Sigmoid colon (tissue), 7 donors: ENCODE data around the gene LRRC45. TPM values are rescaled to one million over a fixed set of nuclear protein-coding genes. Genes with fewer than 3 reads are reported as not detected.

Experiments used
- DNase-seq: peaks from one replicate; pipeline ENCODE4 v3.0.0-alpha.2; 2019
- H3K27ac ChIP-seq, 4 donors: fragments of 200-600 bp; sonication (generic); one replicate each; pipeline ENCODE4 v1.5.1; 2016 to 2019; ENCODE audit warnings: mild to moderate bottlenecking in 1 of 4
- H3K27me3 ChIP-seq, 3 donors: fragments of 200-600 bp; sonication (generic); one replicate each; pipeline ENCODE4 v1.5.1; 2019; ENCODE audit warnings: mild to moderate bottlenecking in 1 of 3
- H3K36me3 ChIP-seq, 4 donors: fragments of 200-600 bp; sonication (generic); one replicate each; pipeline ENCODE4 v1.5.1; 2016 to 2019
- H3K4me1 ChIP-seq, 4 donors: fragments of 200-600 bp; sonication (generic); one replicate each; pipeline ENCODE4 v1.5.1; 2017 to 2019
- H3K4me3 ChIP-seq, 4 donors: fragments of 200-600 bp; sonication (generic); one replicate each; pipeline ENCODE4 v1.5.1; 2017 to 2019; ENCODE audit warnings: mild to moderate bottlenecking in 2 of 4, moderate library complexity in 1 of 4
- H3K9me3 ChIP-seq, 4 donors: fragments of 200-600 bp in 3 of 4; sonication (generic) in 3 of 4; one replicate each; pipeline versions ENCODE4 v1.5.1 to v1.6.1; 2013 to 2019
- EP300 ChIP-seq, 4 donors: sonication (generic); formaldehyde crosslinking; IDR thresholded peaks; one replicate each; pipeline ENCODE4 v1.6.1; 2017; ENCODE audit warnings: antibody characterized with exemption in 4 of 4
- POLR2A ChIP-seq, 2 donors: fragments of 450-650 bp; IDR thresholded peaks; one replicate each; pipeline ENCODE4 v1.6.1; 2016; ENCODE audit warnings: antibody characterized with exemption in 2 of 2, mild to moderate bottlenecking in 2 of 2, moderate library complexity in 2 of 2
- POLR2AphosphoS5 ChIP-seq, 4 donors: sonication (generic); formaldehyde crosslinking; IDR thresholded peaks; one replicate each; pipeline ENCODE4 v1.6.1; 2017; ENCODE audit warnings: antibody characterized with exemption in 4 of 4
- WGBS, 2 donors: extraction: QIAGEN DNeasy Blood & Tissue Kit; methylation state at CpG; one replicate each; pipeline ENCODE4 v1.1.7; 2013; 5-methylcytosine and 5-hydroxymethylcytosine counted together
- intact Hi-C: fragments of 100-400 bp; cut with DNase I; formaldehyde crosslinking; loops from one replicate; pipeline ENCODE4 v1.15.1; 2023
- polyA plus RNA-seq, 3 donors: library from polyadenylated mRNA; stranded (reverse); fragments of 200-250 nt; gene quantifications; one replicate each; pipeline ENCODE4 v1.2.3, GENCODE V29; 2013
- total RNA-seq, 4 donors: library from RNA; depleted of rRNA; stranded (reverse); fragments of >200 nt; gene quantifications; one replicate each; pipeline ENCODE4 v1.1.0, GENCODE V29; 2016
- TF ChIP-seq, protein P1 (sequence below), 4 experiments: fragments of 450-650 bp in 3 of 4; fragments of 200-600 bp in 1 of 4; IDR thresholded peaks; one replicate each; pipeline ENCODE4 v1.5.1; 2016 to 2019; ENCODE audit warnings: antibody characterized with exemption in 4 of 4, mild to moderate bottlenecking in 3 of 4, moderate library complexity in 2 of 4
- donor health status: healthy with polysubstance abuse.
- donor health status: Bipolar disorder and iron deficiency.
- donor health status: healthy.

LRRC45 gene
- total RNA-seq (1 to 10 TPM; 5.3 to 8.8 (median 6.9) TPM), polyA plus RNA-seq (10 to 100 TPM in 1 of 3 donors, 1 to 10 TPM in 2; 6.6 to 28.6 (median 6.7) TPM)

DNA sequence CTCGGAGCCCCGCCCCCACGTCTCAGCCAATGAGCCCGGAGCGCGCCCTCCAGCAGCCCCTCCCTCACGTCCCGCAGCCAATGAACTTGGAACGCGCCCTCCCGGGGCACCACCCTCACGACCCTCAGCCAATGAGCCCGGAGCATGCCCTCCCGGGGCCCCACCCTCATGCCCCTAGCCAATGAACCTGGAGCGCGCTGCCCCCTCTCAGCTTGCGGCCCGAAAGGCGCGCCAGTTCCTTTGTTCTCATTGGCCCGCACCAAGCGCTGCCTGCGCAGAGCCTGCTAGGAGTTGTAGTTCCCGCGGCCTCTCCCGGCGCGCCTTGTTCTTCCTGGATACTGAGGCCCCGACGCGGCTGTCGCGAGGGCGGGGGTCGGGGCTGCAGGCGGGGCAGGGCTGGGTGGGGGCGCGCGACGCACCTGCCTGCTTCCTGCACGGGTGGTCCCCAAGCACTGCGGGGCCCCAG lies at the start of gene LRRC45:
TSS of gene LRRC45 (plus strand) at position 325 of the 466 bp plus-strand sequence. CDS start 339 bp downstream, outside the sequence.
- peaks cover 0 to 10% (median 0%) of the 10 kb centered on the region in 4 donors for H3K36me3 ChIP-seq
- H3K27me3 ChIP-seq, result no peaks in the 10 kb centered on the region
- H3K9me3 ChIP-seq, result no peaks in the 10 kb centered on the region
- no peak for TF ChIP-seq EP300 (IDR thresholded peaks at IDR 0.05)
- TF ChIP-seq, protein P1, sequence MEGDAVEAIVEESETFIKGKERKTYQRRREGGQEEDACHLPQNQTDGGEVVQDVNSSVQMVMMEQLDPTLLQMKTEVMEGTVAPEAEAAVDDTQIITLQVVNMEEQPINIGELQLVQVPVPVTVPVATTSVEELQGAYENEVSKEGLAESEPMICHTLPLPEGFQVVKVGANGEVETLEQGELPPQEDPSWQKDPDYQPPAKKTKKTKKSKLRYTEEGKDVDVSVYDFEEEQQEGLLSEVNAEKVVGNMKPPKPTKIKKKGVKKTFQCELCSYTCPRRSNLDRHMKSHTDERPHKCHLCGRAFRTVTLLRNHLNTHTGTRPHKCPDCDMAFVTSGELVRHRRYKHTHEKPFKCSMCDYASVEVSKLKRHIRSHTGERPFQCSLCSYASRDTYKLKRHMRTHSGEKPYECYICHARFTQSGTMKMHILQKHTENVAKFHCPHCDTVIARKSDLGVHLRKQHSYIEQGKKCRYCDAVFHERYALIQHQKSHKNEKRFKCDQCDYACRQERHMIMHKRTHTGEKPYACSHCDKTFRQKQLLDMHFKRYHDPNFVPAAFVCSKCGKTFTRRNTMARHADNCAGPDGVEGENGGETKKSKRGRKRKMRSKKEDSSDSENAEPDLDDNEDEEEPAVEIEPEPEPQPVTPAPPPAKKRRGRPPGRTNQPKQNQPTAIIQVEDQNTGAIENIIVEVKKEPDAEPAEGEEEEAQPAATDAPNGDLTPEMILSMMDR (IDR thresholded peaks at IDR 0.05), result no peak
- no peak for TF ChIP-seq POLR2AphosphoS5 (IDR thresholded peaks at IDR 0.05)
- TF ChIP-seq POLR2A (IDR thresholded peaks at IDR 0.05), result no peak
- intact Hi-C loops, result loop anchor here (5.0 kb wide), 1 partner anchor 46 kb away; the partner anchor contains the start of gene ASPSCR1
- H3K4me3 ChIP-seq, result peak within 1 kb of the TSS; percentile 66 to 98 (median 86)
- WGBS, 2 donors, result 0 to 1% methylated on average over 42 of the region's 42 CpGs
- DNase-seq, result peak; percentile 100
- peak within 1 kb of the TSS; percentile 75 to 84 (median 80) for H3K27ac ChIP-seq
- peaks cover 0 to 40% (median 32%) of the 10 kb centered on the region in 4 donors for H3K4me1 ChIP-seq

DNA sequence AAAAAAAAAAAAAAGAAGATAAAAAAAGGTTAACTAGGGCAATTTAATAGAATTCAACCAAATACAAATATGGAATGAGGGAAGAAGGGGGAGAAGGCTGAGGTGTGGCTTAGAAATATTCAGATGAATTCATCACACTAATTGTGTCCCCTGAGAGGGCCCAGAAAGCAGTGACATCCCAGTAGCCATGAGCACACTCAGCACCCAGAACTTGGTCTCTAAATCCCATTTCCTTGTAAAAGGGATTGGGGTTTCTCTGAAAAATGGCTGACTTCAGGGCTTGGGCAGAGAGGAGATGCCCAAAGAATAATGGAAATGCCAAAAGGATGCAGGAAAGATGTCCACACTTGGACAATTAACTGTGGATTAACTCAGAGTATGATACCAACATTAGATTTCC lies 49.7 kb upstream of the LRRC45 start:
- intact Hi-C loops, result no loop called here
- Histone ChIP-seq H3K27me3 (no peaks in the 10 kb centered on the region), H3K27ac (no peak overlapping the region), H3K4me3 (no peak overlapping the region), H3K4me1 (peaks cover 0 to 19% (median 15%) of the 10 kb centered on the region in 4 donors), H3K36me3 (no peaks in the 10 kb centered on the region), H3K9me3 (no peaks in the 10 kb centered on the region)
- TF ChIP-seq, protein P1 (IDR thresholded peaks at IDR 0.05), result no peak
- TF ChIP-seq POLR2AphosphoS5 (IDR thresholded peaks at IDR 0.05) (no peak), EP300 (IDR thresholded peaks at IDR 0.05) (no peak), POLR2A (IDR thresholded peaks at IDR 0.05) (no peak)
- DNase-seq, result no peak

DNA sequence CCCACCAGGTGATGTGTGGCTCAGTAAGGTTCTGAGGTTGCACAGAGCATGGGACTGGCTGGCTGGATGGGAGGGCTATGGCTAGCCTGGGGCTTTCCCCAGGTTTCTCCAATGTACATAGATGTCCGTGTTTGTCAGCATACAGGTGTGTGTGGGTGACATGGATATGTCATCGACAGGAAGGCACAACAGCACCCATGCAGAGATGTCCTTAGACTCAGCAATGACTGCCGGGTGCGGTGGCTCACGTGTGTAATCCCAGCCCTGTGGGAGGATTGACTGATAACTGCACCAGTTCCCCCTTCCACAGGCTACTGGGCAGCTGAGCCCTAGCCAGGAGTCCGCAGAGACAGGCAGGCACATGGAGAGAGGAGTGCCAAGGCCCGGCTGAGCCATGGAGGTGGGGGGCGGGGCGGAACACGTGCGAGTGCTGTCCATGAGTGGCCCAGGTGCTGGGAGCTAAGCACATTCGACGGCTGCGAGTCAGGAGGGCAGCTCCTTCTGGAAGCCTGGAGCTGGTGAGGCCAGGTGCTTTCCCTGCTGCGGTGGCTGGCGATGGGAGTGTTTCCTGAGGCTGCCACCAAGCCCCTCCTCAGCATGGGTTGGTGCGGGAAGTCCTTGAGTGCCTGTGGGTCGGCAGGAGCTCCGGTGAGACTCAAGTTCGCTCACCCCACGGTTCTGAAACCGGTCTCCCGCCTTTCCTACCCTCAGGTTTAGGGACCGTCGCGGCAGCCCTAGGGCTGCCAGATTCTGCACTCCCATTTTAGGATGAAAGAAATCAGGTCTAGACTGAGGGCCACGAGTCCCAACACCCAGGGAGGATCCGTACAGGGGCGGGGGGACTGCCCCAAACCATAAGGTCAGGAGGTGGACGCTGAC lies 46.5 kb upstream of the LRRC45 start:
- H3K4me1 ChIP-seq, result peaks cover 0 to 20% (median 18%) of the 10 kb centered on the region in 4 donors
- peak overlapping the region; percentile 90 to 94 (median 91) for H3K27ac ChIP-seq
- intact Hi-C loops, result loop anchor here (5.0 kb wide), 1 partner anchor 46 kb away; the partner anchor contains the start of genes CENPX and LRRC45
- H3K36me3 ChIP-seq, result peaks cover 0 to 25% (median 5%) of the 10 kb centered on the region in 4 donors
- no peaks in the 10 kb centered on the region for H3K27me3 ChIP-seq
- WGBS, 2 donors, result 25 to 28% methylated on average over 30 of the region's 30 CpGs
- H3K4me3 ChIP-seq, result peak overlapping the region; percentile 68 to 97 (median 86)
- DNase-seq, result no peak
- H3K9me3 ChIP-seq, result no peaks in the 10 kb centered on the region
- no peak for TF ChIP-seq POLR2AphosphoS5 (IDR thresholded peaks at IDR 0.05)

DNA sequence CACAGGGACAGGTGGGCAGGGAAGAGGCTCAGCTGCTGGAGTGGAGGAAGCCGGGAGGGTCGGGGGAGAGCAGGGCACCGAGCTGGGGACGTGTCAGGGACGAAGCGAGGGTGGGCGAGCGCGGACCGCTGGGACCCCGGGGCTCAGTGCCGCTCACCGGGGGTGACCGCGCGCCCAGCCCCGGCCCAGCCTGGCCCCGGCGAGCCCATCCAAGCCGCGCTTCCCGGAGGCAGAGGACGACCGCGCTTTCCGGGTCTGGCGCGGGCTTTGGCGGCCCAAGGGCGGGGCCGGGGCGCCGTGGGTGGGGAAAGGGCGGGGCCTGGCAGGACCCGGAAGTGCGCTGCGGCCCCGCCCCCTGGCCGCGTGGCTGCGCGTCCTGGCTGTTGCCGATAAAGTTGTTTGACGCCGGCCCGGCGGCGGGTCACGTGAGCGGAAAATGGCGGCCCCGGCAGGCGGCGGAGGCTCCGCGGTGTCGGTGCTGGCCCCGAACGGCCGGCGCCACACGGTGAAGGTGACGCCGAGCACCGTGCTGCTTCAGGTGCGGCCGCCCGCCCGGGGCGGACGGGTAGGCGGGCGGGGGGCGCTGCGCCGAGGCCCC lies 45.8 kb upstream of the LRRC45 start, which contains the start of gene ASPSCR1:
TSS of gene ASPSCR1 (plus strand) at position 419 of the 598 bp plus-strand sequence. CDS start at position 437, 18 bp downstream.
- no peaks in the 10 kb centered on the region for H3K27me3 ChIP-seq
- 0% methylated on average over 76 of the region's 76 CpGs for WGBS, 2 donors

More for the DNA sequence above, 45.8 kb upstream of the LRRC45 start, which contains the start of gene ASPSCR1:
- Histone ChIP-seq H3K36me3 (peaks cover 0 to 30% (median 5%) of the 10 kb centered on the region in 4 donors), H3K4me3 (peak within 1 kb of the TSS; percentile 68 to 97 (median 86)), H3K27ac (peak within 1 kb of the TSS; percentile 90 to 94 (median 91)), H3K4me1 (peaks cover 0 to 20% (median 18%) of the 10 kb centered on the region in 4 donors), H3K9me3 (no peaks in the 10 kb centered on the region)
- DNase-seq, result peak; percentile 96
- TF ChIP-seq POLR2AphosphoS5 (IDR thresholded peaks at IDR 0.05), result peak; percentile 78 to 86 (median 82)
- TF ChIP-seq, protein P1 (IDR thresholded peaks at IDR 0.05), result no peak
- peak in 1 of 2 donors; percentile 23 for TF ChIP-seq POLR2A (IDR thresholded peaks at IDR 0.05)
- intact Hi-C loops, result loop anchor here (5.0 kb wide), 1 partner anchor 45 kb away; the partner anchor contains the start of genes CENPX and LRRC45
